Heart left ventricle (tissue), 16 donors: ENCODE results near the gene ZBED1. TPM values are rescaled to one million over a fixed set of nuclear protein-coding genes. Genes with fewer than 3 reads are reported as not detected.

Experiments
- ATAC-seq, 4 donors: fragments of 200-7000 bp; cut with Tn5 transposase; one replicate each; pipeline ENCODE4 v1.9.1; 2020 to 2022; ENCODE audit warnings: moderate library complexity in 4 of 4, mild to moderate bottlenecking in 3 of 4, moderate number of reproducible peaks in 1 of 4
- DNase-seq, 5 donors: peaks; one replicate each; pipeline ENCODE4 v3.0.0-alpha.2; 2020
- H3K27ac ChIP-seq, 12 donors: fragments of 200-600 bp; sonication (generic) in 4 of 12; one replicate each; pipeline versions ENCODE4 v1.5.0 to v1.8.0; 2016 to 2022; ENCODE audit warnings: mild to moderate bottlenecking in 2 of 12
- H3K27me3 ChIP-seq, 9 donors: fragments of 200-600 bp; sonication (generic) in 2 of 9; one replicate each; pipeline versions ENCODE4 v1.5.1 to v1.8.0; 2016 to 2022; ENCODE audit warnings: mild to moderate bottlenecking in 3 of 9
- H3K36me3 ChIP-seq, 9 donors: fragments of 200-600 bp; sonication (generic) in 2 of 9; one replicate each; pipeline versions ENCODE4 v1.5.0 to v1.8.0; 2018 to 2022; ENCODE audit warnings: mild to moderate bottlenecking in 2 of 9
- H3K4me1 ChIP-seq, 12 donors: fragments of 200-600 bp; sonication (generic) in 4 of 12; one replicate each; pipeline versions ENCODE4 v1.5.0 to v1.8.0; 2016 to 2022; ENCODE audit warnings: mild to moderate bottlenecking in 3 of 12
- H3K4me3 ChIP-seq, 12 donors: fragments of 200-600 bp; sonication (generic) in 4 of 12; one replicate each; pipeline versions ENCODE4 v1.5.0 to v1.8.0; 2017 to 2022; ENCODE audit warnings: mild to moderate bottlenecking in 9 of 12, moderate library complexity in 4 of 12
- H3K9me3 ChIP-seq, 12 donors: fragments of 200-600 bp; sonication (generic) in 4 of 12; one replicate each; pipeline versions ENCODE4 v1.5.0 to v1.8.0; 2016 to 2022; ENCODE audit warnings: mild to moderate bottlenecking in 1 of 12
- CTCF ChIP-seq, 12 donors: fragments of 200-600 bp; sonication (generic) in 4 of 12; IDR thresholded peaks; one replicate each; pipeline versions ENCODE4 v1.5.0 to v1.8.0; 2018 to 2022; ENCODE audit warnings: antibody characterized with exemption in 12 of 12, mild to moderate bottlenecking in 5 of 12
- POLR2A ChIP-seq, 2 donors: fragments of 450-650 bp; IDR thresholded peaks; one replicate each; pipeline ENCODE4 v1.6.1; 2017; ENCODE audit warnings: antibody characterized with exemption in 2 of 2, mild to moderate bottlenecking in 2 of 2, moderate library complexity in 2 of 2
- WGBS, 4 donors: extraction: QIAGEN DNeasy Blood & Tissue Kit in 2 of 4; methylation state at CpG; one replicate each; pipeline versions ENCODE4 v1.1.5 to v1.1.7; 2013 to 2018; 5-methylcytosine and 5-hydroxymethylcytosine counted together
- intact Hi-C, 10 donors: fragments of 100-400 bp; cut with DNase I; formaldehyde crosslinking; loops; one replicate each; pipeline versions ENCODE4 v1.11.1 to v1.14.2; 2022
- polyA plus RNA-seq, 2 donors: library from polyadenylated mRNA; stranded (reverse); fragments of 200-250 nt; gene quantifications; one replicate each; pipeline ENCODE4 v1.2.3, GENCODE V29; 2013
- total RNA-seq, 9 donors: library from RNA; depleted of rRNA in 2 of 9; stranded (reverse); fragments of >200 nt in 2 of 9; fragmentation: NEBNext Ultra II Directional in 3 of 9; extraction: Animal tissue kit (Norgen Biotek cat#: 25700) in 3 of 9; gene quantifications; one replicate each; pipeline versions ENCODE4 v1.1.0 to v1.2.4, GENCODE V29; 2016 to 2023
- donor health status: ischemic (EF 13 %, LVEDD 7.1; RV severe dilation, severe dysfunction).
- donor health status: healthy with polysubstance abuse.
- donor health status: DM: no; HTN: yes; CAD: no.
- donor health status: DM: no; HTN: no; CAD: no.
- donor health status: ischemic (EF 25% LVEDD 6.9; RV normal size, moderate dysfunction).
- donor health status: ischemic (EF 25% LVEDD 5.7; RV mildly dilated, moderate dysfunction).
- donor health status: healthy.
- donor health status: DM: yes; HTN: yes; CAD: no.
- donor health status: ischemic (EF 35%, LVEDD 5.7; RV mildly dilated, moderate dysfunction).
- donor health status: nonischemic (EF 11% LVEDD 7.7; RV severe dilation, severe dysfunction).
- donor health status: DM: yes; HTN: yes; CAD: no.
- donor health status: PGD.
- donor health status: ischemic (EF 29% LVEDD 5.4; RV normal size, mild dysfunction).
- donor health status: nonischemic (EF 23%, LVEDD 6.1; RV moderate dilation, normal function).

ZBED1 gene
- total and polyA plus RNA-seq, 11 donors = 25.9 to 87.1 (median 59.5) TPM

- no peak for TF ChIP-seq POLR2A (IDR thresholded peaks at IDR 0.05)
- TF ChIP-seq CTCF (IDR thresholded peaks at IDR 0.05) = no peak
- H3K4me1 ChIP-seq = peaks cover 0 to 9% (median 1%) of the 10 kb centered on the region in 12 donors
- H3K27ac ChIP-seq = no peak overlapping the region
- intact Hi-C loops = no loop called here
- DNase-seq = no peak
- WGBS, 4 donors = 54 to 66% (median 61%) methylated on average over 7 of the region's 7 CpGs
- no peaks in the 10 kb centered on the region for H3K27me3 ChIP-seq
- no peak for ATAC-seq
- no peak overlapping the region for H3K4me3 ChIP-seq
- no peaks in the 10 kb centered on the region for H3K9me3 ChIP-seq
- H3K36me3 ChIP-seq = no peaks in the 10 kb centered on the region
These were observed 4.0 kb upstream of the ZBED1 start for GRCh38 chrX:2504706-2505332.

- Histone ChIP-seq H3K4me3 (no peak overlapping the region), H3K27me3 (no peaks in the 10 kb centered on the region), H3K4me1 (peaks cover 0 to 19% (median 10%) of the 10 kb centered on the region in 12 donors), H3K36me3 (no peaks in the 10 kb centered on the region), H3K27ac (no peak overlapping the region), H3K9me3 (no peaks in the 10 kb centered on the region)
- 88 to 92% (median 90%) methylated on average over 11 to 13 of the region's 13 CpGs for WGBS, 4 donors
- TF ChIP-seq CTCF (IDR thresholded peaks at IDR 0.05) (no peak), POLR2A (IDR thresholded peaks at IDR 0.05) (no peak)
- ATAC-seq (no peak), DNase-seq (no peak)
- intact Hi-C loops = no loop called here
These were observed 3.1 kb upstream of the ZBED1 start for GRCh38 chrX:2503591-2504500.

- DNase-seq (no peak), ATAC-seq (no peak)
- 56 to 64% (median 60%) methylated on average over 19 of the region's 19 CpGs for WGBS, 4 donors
- intact Hi-C loops = no loop called here
- TF ChIP-seq CTCF (IDR thresholded peaks at IDR 0.05) (no peak), POLR2A (IDR thresholded peaks at IDR 0.05) (no peak)
- H3K27ac ChIP-seq = no peak overlapping the region
- H3K9me3 ChIP-seq = no peaks in the 10 kb centered on the region
- H3K27me3 ChIP-seq = no peaks in the 10 kb centered on the region
- peaks cover 0 to 27% (median 20%) of the 10 kb centered on the region in 12 donors for H3K4me1 ChIP-seq
- H3K4me3 ChIP-seq = no peak overlapping the region
- H3K36me3 ChIP-seq = no peaks in the 10 kb centered on the region
These were observed 2.1 kb upstream of the ZBED1 start for GRCh38 chrX:2502668-2503519.
